Fibroblast of villous mesenchyme (primary cell): ENCODE measurements around the gene NRXN3. TPM values are rescaled to one million over a fixed set of nuclear protein-coding genes. Genes with fewer than 3 reads are reported as not detected.

ENCODE experiments used
- DNase-seq: peaks from one replicate; pipeline ENCODE4 v3.0.0-alpha.2; 2010; ENCODE audit warnings: low read depth
- H3K4me3 ChIP-seq: 2 replicates; pipeline ENCODE4 v1.5.1; 2011; ENCODE audit warnings: low read depth, mild to moderate bottlenecking, low read length
- total RNA-seq: library from RNA; depleted of rRNA; stranded (reverse); fragments of >200 nt; gene quantifications from 2 replicates; pipeline ENCODE4 v1.2.3, GENCODE V29; 2012
- TF ChIP-seq, protein P1 (sequence below): IDR thresholded peaks from 2 replicates; pipeline ENCODE4 v1.5.1; 2012; ENCODE audit warnings: low read depth, mild to moderate bottlenecking, low read length; ENCODE audit not compliant: insufficient read depth

NRXN3 gene
- total RNA-seq, 1 donor, result 7.3 TPM

DNA sequence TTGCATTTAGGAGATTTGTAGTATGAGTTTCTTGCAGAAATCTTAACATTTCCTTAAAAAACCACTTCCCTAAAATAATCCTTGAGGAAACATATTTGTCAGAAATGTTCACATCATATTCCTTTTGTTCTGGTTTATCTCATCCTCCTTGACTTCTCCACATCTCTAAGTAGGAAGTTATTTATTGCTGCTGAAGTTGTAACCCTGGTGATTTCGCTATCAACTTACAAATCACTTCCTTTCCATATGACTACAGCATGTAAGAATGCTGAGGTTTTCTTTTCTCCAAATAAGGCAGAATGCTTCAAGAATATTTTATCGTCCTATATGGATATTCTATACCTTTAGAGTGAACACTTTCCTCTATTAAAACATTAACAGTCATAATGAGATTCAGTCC, 751.7 kb downstream of the NRXN3 start:
- peak; percentile 29 for DNase-seq
- no peak overlapping the region for H3K4me3 ChIP-seq
- TF ChIP-seq, protein P1, sequence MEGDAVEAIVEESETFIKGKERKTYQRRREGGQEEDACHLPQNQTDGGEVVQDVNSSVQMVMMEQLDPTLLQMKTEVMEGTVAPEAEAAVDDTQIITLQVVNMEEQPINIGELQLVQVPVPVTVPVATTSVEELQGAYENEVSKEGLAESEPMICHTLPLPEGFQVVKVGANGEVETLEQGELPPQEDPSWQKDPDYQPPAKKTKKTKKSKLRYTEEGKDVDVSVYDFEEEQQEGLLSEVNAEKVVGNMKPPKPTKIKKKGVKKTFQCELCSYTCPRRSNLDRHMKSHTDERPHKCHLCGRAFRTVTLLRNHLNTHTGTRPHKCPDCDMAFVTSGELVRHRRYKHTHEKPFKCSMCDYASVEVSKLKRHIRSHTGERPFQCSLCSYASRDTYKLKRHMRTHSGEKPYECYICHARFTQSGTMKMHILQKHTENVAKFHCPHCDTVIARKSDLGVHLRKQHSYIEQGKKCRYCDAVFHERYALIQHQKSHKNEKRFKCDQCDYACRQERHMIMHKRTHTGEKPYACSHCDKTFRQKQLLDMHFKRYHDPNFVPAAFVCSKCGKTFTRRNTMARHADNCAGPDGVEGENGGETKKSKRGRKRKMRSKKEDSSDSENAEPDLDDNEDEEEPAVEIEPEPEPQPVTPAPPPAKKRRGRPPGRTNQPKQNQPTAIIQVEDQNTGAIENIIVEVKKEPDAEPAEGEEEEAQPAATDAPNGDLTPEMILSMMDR, result no peak

DNA sequence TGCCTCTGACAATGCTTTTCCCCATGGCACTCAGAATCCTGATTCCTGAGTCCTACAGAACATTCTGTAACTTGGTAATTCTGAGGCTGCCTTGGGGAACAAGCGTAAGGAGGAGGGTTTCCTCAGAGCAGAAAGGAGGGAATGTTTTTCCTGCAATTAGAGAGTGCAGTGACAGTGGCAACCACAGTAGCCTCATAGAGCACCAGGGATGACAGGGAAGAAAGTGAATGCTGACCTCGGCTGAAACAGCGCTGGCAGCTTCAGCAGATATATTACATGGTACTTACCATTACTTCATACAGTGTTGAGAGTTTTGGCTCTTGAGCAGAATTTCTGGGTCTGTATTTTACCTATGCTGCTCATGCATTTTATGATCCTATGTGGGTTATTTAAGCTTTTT, 757.1 kb downstream of the NRXN3 start:
- TF ChIP-seq, protein P1, result no peak
- DNase-seq, result no peak
- H3K4me3 ChIP-seq, result no peak overlapping the region

DNA sequence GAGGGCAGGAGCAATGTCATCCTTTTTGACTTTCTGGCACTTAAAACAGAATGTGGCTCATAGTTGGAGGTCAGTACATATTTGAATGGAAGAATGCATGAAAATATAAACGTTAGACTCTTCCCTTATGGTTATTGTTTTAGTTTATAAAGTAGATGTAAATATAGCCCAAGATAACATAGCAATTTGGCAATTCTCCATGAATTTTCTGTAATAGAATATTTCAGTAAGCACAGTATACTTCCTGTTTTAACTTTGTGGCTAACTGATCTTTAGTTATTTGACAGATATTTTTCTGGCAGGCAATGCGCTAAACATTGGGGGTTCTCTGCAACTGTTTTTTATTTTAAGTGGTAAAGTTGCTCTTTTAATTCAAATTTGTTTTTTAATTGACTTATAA, 763.0 kb downstream of the NRXN3 start:
- DNase-seq, result no peak
- no peak overlapping the region for H3K4me3 ChIP-seq
- TF ChIP-seq, protein P1, result no peak

DNA sequence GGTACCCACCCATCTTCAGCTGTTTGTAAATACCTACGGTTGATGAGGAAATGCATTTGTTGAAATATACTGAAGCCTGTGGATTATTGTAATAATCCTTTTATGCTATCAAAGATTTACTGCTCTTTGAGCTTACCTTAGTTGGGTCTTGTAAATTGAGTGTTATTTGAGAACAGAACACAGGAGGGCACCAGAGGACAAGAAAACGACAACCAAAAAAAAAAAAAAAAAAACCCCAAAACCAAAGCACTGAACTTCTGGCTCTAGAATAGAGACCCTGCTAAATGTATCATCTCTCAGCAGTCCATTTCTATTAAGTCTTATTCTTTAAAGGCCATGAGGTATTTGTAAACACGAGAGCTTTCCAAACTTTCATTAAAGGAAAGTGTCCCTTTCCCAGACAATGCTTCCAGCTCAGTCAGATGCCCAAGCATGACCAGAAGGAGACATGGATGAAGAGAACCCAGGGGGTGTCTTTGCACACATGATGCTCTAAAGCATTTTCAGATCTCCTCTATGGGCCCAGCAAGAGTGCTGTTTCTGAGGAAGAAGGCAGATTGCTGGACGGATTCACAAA, 763.9 kb downstream of the NRXN3 start:
- peak; percentile 44 for DNase-seq
- TF ChIP-seq, protein P1, result peak; percentile 50
- H3K4me3 ChIP-seq, result no peak overlapping the region

DNA sequence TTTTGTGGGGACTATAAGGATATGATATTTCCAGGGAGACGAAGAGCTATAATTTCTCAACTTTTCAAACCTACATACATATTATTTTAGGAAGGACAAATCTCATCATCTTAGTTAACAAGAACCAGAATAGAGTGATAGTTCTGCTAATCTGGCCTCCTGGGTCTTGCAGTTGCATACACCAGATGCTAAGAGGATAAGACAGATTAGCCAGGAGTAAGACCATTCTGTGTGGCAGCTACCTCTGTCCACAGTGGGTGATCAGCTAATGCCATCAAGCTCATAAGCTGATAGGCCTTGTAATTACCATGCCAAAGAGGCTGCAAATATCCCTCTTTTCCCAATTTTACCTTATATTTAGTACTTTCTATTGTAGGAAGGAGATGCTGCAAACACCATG, 776.8 kb downstream of the NRXN3 start:
- H3K4me3 ChIP-seq, result no peak overlapping the region
- TF ChIP-seq, protein P1, result no peak
- DNase-seq, result no peak

DNA sequence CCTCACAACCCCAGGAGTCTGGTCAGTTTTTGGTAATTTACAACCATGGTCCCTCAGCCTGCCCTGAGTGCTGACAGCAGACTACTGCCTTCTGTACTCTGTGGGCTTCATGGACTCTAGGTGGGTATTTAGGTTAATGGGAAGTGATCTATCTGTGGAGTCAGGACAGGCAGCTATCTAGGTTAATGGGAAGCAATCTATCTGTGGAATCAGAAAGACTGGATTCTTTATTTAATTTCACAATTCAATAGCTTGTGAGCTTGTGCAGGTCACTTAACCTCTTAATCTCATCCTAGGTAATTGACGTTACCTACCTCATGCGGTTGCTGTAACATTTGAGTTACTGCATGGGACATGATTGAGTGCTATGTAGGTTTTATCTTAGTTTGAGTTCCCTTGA, 777.5 kb downstream of the NRXN3 start:
- no peak for DNase-seq
- no peak overlapping the region for H3K4me3 ChIP-seq
- TF ChIP-seq, protein P1, result no peak

DNA sequence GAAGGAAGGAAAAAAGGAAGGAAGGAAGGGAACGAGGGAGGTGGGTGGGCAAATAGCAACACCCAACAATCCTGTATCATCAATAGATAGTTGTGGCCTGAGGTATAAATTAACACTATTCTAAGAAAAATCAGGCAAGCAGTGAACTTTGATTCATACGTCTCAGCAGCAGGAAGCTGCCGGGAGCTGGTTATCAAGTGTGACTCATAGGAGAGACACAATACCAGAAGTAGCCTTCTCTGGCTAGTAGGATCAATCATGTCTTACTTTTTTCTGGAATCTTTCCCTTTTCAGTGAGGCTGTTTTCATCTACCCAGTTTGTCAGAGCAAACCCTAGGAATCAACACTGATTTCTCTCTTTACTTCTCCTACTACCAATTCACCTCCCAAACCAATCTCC, 780.5 kb downstream of the NRXN3 start:
- TF ChIP-seq, protein P1, result no peak
- DNase-seq, result peak; percentile 8
- H3K4me3 ChIP-seq, result no peak overlapping the region
